ENCODE measurements around the gene SPHK2.
"Not testable (repeated sequence)": the region's sequence is repeated elsewhere in the genome, so short reads cannot be mapped to it uniquely, and the experiment has no call there.

GRCh38 chr19:48657828-48658227 lies 38.5 kb downstream of the SPHK2 start:
- TF ChIP-seq SUZ12 (IDR thresholded peaks at IDR 0.05; ENCODE audit: extremely low read depth, insufficient read depth, insufficient read length); YY1 (IDR thresholded peaks at IDR 0.05; ENCODE audit: insufficient read depth, insufficient read length): not testable (repeated sequence)
